Cardiac septum (tissue), 1 donor: ENCODE data around the gene KIF9. TPM values are rescaled to one million over a fixed set of nuclear protein-coding genes. Genes with fewer than 3 reads are reported as not detected.
"Not testable (repeated sequence)": the region's sequence is repeated elsewhere in the genome, so short reads cannot be mapped to it uniquely, and the experiment has no call there.

Source experiments
- DNase-seq: peaks from one replicate; pipeline ENCODE4 v3.0.0-alpha.2; 2020; ENCODE audit warnings: low spot score
- intact Hi-C: fragments of 100-400 bp; cut with DNase I; formaldehyde crosslinking; loops from one replicate; pipeline ENCODE4 v1.14.0; 2022
- total RNA-seq: library from RNA; stranded (reverse); fragmentation: NEBNext Ultra II Directional; extraction: Animal tissue kit (Norgen Biotek cat#: 25700); gene quantifications from one replicate; pipeline ENCODE4 v1.2.1, GENCODE V29; 2021
- donor health status: DM: no; HTN: no; CAD: no.

KIF9 gene
- total RNA-seq, 1 donor from 2014 or later: 11.7 TPM

GRCh38 chr3:47295976-47296375 is 13.4 kb upstream of the KIF9 start:
- intact Hi-C loops: no loop called here

DNA sequence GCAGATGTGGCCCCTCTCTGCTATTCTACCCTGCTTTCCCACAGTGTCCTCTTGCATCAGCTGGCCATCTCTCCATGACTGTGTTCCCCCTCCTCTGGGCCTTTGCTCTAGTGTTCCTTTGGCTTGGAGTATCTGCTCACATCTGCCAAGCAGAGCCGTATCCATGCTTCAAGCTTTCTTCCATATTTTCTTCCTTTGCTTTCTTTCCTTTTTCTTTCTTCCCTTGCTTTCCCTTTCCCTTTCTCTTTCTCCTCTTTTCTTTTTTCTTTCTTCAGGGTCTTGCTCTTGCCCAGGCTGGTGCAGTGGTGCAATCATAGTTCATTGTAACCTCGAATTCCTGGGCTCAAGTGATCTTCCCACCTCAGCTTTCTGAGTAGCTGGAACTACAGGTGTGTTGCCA is 12.7 kb upstream of the KIF9 start:
- intact Hi-C loops: no loop called here
- DNase-seq: no peak

More at GRCh38 chr3:47295976-47296375, 13.4 kb upstream of the KIF9 start:
- DNase-seq: no peak

DNA sequence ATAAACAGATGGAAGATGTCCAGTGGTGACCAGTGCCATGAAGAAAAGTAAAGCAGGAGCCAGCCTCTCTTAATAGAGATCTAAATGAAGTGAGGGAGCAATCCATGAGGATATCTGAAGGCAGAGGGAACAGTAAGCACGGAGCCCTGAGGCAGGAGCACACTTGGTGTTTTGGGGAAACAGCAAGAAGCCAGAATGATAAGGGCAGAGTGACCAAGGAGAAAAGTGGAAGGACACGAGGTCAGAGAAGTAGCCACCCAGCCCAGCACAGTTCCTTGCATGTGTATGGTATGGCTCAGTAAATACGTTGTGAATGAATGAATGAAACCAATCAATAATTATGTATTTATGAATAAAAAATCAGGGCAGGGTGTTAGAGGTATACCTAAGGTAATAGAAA is 11.8 kb upstream of the KIF9 start:
- no peak for DNase-seq
- intact Hi-C loops: no loop called here

DNA sequence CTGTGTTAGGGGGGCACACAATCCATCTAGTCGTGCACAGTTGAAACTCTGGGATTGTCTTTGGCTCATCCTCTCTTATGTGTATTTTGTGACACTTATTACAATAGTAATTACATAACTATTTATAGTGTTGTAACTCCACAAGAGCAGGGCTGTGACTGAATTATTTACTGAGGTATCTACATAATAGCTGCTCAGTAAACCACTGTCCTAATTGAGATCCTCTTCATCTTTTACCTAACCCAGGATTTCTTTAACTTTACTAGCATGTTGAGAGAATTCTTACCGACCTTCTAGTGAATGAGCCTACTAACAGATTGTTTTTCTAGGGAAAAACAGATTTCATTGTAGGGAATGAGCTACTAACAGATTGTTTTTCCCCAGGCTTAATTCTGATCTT is 11.2 kb upstream of the KIF9 start:
- intact Hi-C loops: no loop called here
- DNase-seq: no peak

- DNase-seq, intact Hi-C loops: not testable (repeated sequence)
These were observed 9.3 kb upstream of the KIF9 start for GRCh38 chr3:47291754-47292420.

GRCh38 chr3:47291158-47291753 is 8.7 kb upstream of the KIF9 start:
- no peak for DNase-seq

GRCh38 chr3:47288966-47289910 is 6.6 kb upstream of the KIF9 start:
- intact Hi-C loops: no loop called here
- no peak for DNase-seq

More at GRCh38 chr3:47291158-47291753, 8.7 kb upstream of the KIF9 start:
- intact Hi-C loops: no loop called here

GRCh38 chr3:47283591-47284364 is 1.2 kb upstream of the KIF9 start:
- intact Hi-C loops: loop anchor here (2.0 to 5.0 kb wide), 5 partner anchors 17 to 119 kb away; partner anchors contain the start of genes PTPN23 and SETD2
- DNase-seq: peak; percentile 70

GRCh38 chr3:47283193-47283537 is 566 bp upstream of the KIF9 start:
- DNase-seq: no peak
- intact Hi-C loops: loop anchor here (2.0 to 5.0 kb wide), 5 partner anchors 16 to 118 kb away; partner anchors contain the start of genes PTPN23 and SETD2

- intact Hi-C loops: loop anchor here (5.0 kb wide), 1 partner anchor 102 kb away; the partner anchor contains the start of gene PTPN23
These were observed 2.1 kb downstream of the KIF9 start for GRCh38 chr3:47280519-47280918.

DNA sequence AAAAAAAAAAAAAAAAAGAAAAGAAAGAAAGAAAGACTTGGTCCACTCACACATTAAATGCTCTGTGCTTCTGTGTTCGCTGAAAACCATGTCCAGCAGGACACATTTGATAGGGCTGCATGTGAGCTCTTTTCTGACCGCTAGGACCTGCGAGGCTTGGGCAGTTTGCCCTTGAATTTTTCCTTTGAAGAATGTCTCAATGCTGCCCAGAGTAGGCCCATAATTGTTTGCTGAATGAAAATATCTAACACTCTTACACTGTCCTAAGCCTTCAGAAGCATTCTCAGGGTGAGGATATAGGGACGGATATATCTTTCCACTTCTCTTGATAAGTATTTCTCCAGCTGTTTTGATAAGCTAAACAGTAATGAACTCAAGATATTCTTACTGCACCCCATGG is 6.0 kb downstream of the KIF9 start:
- no peak for DNase-seq
- intact Hi-C loops: no loop called here

More at GRCh38 chr3:47280519-47280918, 2.1 kb downstream of the KIF9 start:
- peak; percentile 66 for DNase-seq

GRCh38 chr3:47274652-47275051 is 7.9 kb downstream of the KIF9 start:
- no peak for DNase-seq
- intact Hi-C loops: no loop called here

- DNase-seq: no peak
- intact Hi-C loops: no loop called here
These were observed 9.0 kb downstream of the KIF9 start for GRCh38 chr3:47273564-47273963.

DNA sequence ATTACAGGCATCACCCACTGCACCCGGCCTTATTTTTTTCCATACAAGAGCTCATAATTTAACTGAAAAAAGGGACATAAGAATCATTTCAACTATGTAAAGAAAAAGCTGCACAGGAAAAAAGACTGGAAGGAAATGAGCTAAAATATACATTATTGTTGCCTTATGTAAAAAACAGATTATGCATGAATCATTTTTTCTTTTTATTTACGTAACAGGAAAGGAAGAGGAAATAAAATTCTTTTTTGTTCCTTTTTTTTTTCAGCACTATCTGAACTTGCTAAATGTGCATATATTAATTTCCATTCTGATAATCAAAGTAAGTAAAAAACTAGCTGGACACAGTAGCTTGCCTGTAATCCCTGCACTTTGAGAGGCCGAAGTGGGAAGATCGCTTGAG is 12.1 kb downstream of the KIF9 start:
- no peak for DNase-seq
- intact Hi-C loops: no loop called here

DNA sequence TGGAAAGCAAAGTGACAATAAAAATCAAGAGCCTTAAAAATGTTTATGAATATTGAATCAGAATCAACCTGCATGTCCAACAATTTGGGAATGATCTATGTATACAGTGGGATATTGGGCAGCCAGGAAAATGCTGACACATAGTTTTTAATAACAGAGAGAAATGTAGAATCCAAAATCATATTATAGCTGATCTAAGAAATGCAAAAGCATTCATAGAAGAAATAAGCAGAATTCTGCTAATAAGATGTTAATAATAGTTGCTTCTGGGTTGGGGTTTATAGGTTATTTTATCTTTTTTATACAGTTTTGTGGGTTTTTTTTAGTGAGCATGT is 15.1 kb downstream of the KIF9 start:
- intact Hi-C loops: loop anchor here (2.0 kb wide), 1 partner anchor 15 kb away; the partner anchor contains the start of genes KIF9 and KLHL18

DNA sequence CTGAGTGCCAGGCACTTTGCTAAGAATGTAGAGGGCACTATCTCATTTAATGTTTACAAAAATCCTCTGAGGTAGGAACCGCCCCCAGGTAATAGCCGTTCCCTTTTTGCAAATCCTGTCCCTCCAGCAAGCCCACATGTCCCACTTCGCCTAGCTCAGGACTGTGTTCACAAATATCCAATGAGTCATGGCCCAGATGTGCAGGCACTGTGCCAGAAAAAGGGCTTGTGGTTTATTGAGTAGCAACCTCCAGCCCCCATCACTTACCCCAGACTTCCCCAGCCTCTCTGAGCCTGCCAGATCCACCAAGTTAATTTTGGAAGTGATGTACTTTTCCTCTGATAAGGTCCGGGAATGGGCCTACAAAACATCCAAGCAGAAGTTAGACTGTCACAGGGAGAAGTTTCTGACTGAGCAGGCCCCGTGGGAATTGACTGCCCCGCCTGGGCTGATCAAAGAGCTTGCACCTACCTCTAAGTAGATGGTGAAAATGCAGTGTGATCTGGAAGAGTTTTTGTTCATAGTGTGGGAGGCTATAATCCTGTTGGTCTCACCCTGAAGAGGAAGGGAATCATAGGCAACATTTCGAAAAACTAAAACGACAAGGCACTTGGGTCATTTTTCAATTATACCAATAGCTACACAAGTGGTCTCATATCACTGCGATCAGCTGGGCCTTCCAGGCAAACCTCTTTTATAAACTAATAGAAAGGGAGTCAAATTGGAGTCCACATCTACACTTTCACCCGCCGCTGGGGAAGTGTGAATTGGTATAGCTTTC is 15.7 kb downstream of the KIF9 start:
- intact Hi-C loops: loop anchor here (2.0 kb wide), 1 partner anchor 16 kb away; the partner anchor contains the start of genes KIF9 and KLHL18
- DNase-seq: peak; percentile 94

More for the DNA sequence above, 15.1 kb downstream of the KIF9 start:
- no peak for DNase-seq

- no peak for DNase-seq
- intact Hi-C loops: loop anchor here (2.0 kb wide), 1 partner anchor 17 kb away; the partner anchor contains the start of genes KIF9 and KLHL18
These were observed 16.7 kb downstream of the KIF9 start for GRCh38 chr3:47265725-47266428.

- intact Hi-C loops: no loop called here
- no peak for DNase-seq
These were observed 17.6 kb downstream of the KIF9 start for GRCh38 chr3:47265008-47265407.
